ENCODE data around the gene TESPA1.

DNA sequence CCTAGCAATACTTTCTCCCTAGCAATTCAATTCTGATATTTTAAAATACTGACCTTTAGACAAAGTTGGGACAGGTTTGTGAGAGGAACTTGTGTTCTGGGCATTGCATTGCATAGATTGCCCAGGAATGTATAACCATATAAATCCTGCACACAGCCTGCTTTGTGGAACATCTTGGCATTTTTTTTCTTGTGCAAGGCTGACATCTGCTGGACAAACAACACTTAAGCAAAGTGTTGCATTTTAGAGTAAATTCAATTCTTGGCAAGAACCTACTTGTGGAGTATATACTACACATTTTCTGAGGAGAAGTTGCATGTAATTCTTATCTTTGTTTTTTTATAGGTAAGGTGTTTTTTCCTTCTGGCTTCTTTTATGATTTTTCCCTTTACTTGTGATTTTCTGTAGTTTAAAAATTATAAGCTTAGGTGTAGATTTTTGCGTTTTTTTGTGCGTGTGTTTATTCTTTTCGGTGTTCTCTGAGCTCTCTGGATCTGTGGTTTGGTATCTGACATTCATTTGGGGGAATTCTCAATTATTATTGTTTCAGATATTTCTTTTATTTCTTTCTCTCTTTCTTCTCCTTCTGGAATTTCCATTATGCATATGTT is 26.4 kb downstream of the TESPA1 start:
- TF ChIP-seq, protein P1, sequence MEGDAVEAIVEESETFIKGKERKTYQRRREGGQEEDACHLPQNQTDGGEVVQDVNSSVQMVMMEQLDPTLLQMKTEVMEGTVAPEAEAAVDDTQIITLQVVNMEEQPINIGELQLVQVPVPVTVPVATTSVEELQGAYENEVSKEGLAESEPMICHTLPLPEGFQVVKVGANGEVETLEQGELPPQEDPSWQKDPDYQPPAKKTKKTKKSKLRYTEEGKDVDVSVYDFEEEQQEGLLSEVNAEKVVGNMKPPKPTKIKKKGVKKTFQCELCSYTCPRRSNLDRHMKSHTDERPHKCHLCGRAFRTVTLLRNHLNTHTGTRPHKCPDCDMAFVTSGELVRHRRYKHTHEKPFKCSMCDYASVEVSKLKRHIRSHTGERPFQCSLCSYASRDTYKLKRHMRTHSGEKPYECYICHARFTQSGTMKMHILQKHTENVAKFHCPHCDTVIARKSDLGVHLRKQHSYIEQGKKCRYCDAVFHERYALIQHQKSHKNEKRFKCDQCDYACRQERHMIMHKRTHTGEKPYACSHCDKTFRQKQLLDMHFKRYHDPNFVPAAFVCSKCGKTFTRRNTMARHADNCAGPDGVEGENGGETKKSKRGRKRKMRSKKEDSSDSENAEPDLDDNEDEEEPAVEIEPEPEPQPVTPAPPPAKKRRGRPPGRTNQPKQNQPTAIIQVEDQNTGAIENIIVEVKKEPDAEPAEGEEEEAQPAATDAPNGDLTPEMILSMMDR (optimal IDR thresholded peaks at IDR 0.05 in 1 of 3, IDR thresholded peaks at IDR 0.05 in 1 of 3, conservative IDR thresholded peaks at IDR 0.05 in 1 of 3; ENCODE audit: extremely low read depth in 1 of 3, insufficient read depth in 2 of 3, low read length in 3 of 3), result peak; percentile 45 to 65 (median 53)
- no peak for TF ChIP-seq EZH2 (IDR thresholded peaks at IDR 0.05; ENCODE audit: low read length)

All from keratinocyte (primary cell).